Testis (tissue), 2 donors: ENCODE data around the gene RAMAC.

ENCODE experiments used
- CTCF ChIP-seq, 3 experiments: fragments of 450-650 bp in 2 of 3; fragments of 200-600 bp in 1 of 3; sonication (generic) in 1 of 3; IDR thresholded peaks; one replicate each; pipeline ENCODE4 v1.5.1; 2016 to 2019; ENCODE audit warnings: antibody characterized with exemption in 3 of 3, mild to moderate bottlenecking in 2 of 3, moderate library complexity in 1 of 3
- POLR2A ChIP-seq: fragments of 450-650 bp; IDR thresholded peaks from one replicate; pipeline ENCODE4 v1.6.1; 2017; ENCODE audit warnings: antibody characterized with exemption, mild to moderate bottlenecking, moderate library complexity

- TF ChIP-seq CTCF (IDR thresholded peaks at IDR 0.05), result no peak
- no peak for TF ChIP-seq POLR2A
These were observed 27.4 kb upstream of the RAMAC start for GRCh38 chr15:82958638-82959037.
